Natural killer cell (primary cell): ENCODE data around the gene FSTL4. TPM values are rescaled to one million over a fixed set of nuclear protein-coding genes. Genes with fewer than 3 reads are reported as not detected.
A peak's percentile ranks its signal among the peaks of the same experiment; 100 is the strongest.

ENCODE experiments used
- ATAC-seq, 3 donors: fragments of 150-1000 bp in 2 of 3; fragments of 200-7000 bp in 1 of 3; cut with Tn5 transposase; 1 replicate in 1 of 3; 2 replicates in 2 of 3; pipeline ENCODE4 v1.10.0; 2021; ENCODE audit warnings: mild to moderate bottlenecking in 2 of 3, moderate library complexity in 2 of 3
- DNase-seq, 2 donors: peaks; one replicate each; pipeline versions ENCODE4 v3.0.0 to v3.0.0-alpha.2; 2013 to 2021; ENCODE audit warnings: mixed read lengths in 1 of 2
- H3K27ac ChIP-seq: one replicate; pipeline ENCODE4 v1.5.1; 2013; ENCODE audit warnings: mild to moderate bottlenecking, low read length
- H3K27me3 ChIP-seq: one replicate; pipeline ENCODE4 v1.6.1; 2013; ENCODE audit warnings: low read length; ENCODE audit not compliant: control insufficient read depth, insufficient read depth
- H3K36me3 ChIP-seq: one replicate; pipeline ENCODE4 v1.6.1; 2013; ENCODE audit warnings: low read length; ENCODE audit not compliant: control insufficient read depth, insufficient read depth
- H3K4me1 ChIP-seq: one replicate; pipeline ENCODE4 v1.6.1; 2013; ENCODE audit warnings: low read length; ENCODE audit not compliant: control insufficient read depth, insufficient read depth
- H3K4me3 ChIP-seq: one replicate; pipeline ENCODE4 v1.5.1; 2013; ENCODE audit warnings: low read length
- H3K9me3 ChIP-seq: one replicate; pipeline ENCODE4 v1.6.1; 2013; ENCODE audit warnings: low read length; ENCODE audit not compliant: control insufficient read depth, insufficient read depth
- H3K27ac Mint-ChIP-seq, 2 donors: one replicate each; pipeline ENCODE4 v1.8.0; 2022; ENCODE audit warnings: mild to moderate bottlenecking in 2 of 2, mixed read lengths in 2 of 2, moderate library complexity in 1 of 2
- H3K27me3 Mint-ChIP-seq, 2 donors: one replicate each; pipeline ENCODE4 v1.8.0; 2022; ENCODE audit warnings: low read depth in 2 of 2, mixed read lengths in 2 of 2
- H3K36me3 Mint-ChIP-seq: one replicate; pipeline ENCODE4 v1.8.0; 2022; ENCODE audit warnings: mixed read lengths
- H3K4me1 Mint-ChIP-seq, 2 donors: one replicate each; pipeline ENCODE4 v1.8.0; 2022; ENCODE audit warnings: mixed read lengths in 2 of 2
- H3K4me3 Mint-ChIP-seq: one replicate; pipeline ENCODE4 v1.8.0; 2022; ENCODE audit warnings: mild to moderate bottlenecking, moderate library complexity, mixed read lengths
- H3K9me3 Mint-ChIP-seq, 2 donors: one replicate each; pipeline ENCODE4 v1.8.0; 2022; ENCODE audit warnings: mixed read lengths in 2 of 2
- CTCF ChIP-seq: fragments of 200-600 bp; IDR thresholded peaks from one replicate; pipeline ENCODE4 v1.8.0; 2022; ENCODE audit warnings: antibody characterized with exemption
- WGBS: methylation state at CpG from one replicate; pipeline ENCODE4 v1.1.7; 2013; ENCODE audit warnings: missing lambda C conversion rate; ENCODE audit not compliant: insufficient coverage; 5-methylcytosine and 5-hydroxymethylcytosine counted together
- intact Hi-C: fragments of 100-400 bp; cut with micrococcal nuclease; formaldehyde crosslinking; loops from one replicate; pipeline ENCODE4 v1.14.2; 2022
- total RNA-seq, 4 donors: library from RNA; stranded (reverse); fragments of 120-200 nt in 1 of 4; gene quantifications; one replicate each; pipeline versions ENCODE4 v1.2.3 to v1.2.4, GENCODE V29; 2013 to 2022

FSTL4 gene
- total RNA-seq, 3 donors from 2014 or later (not counting 1 experiment from before 2014, with no cell fraction given): 0.11 to 0.75 (median 0.55) TPM

GRCh38 chr5:133400831-133401351 is 211.4 kb downstream of the FSTL4 start:
- Histone ChIP-seq H3K4me3 (no peak overlapping the region), H3K9me3 (no peaks in the 10 kb centered on the region), H3K4me1 (peaks cover 13% of the 10 kb centered on the region), H3K27ac (no peak overlapping the region), H3K27me3 (no peaks in the 10 kb centered on the region), H3K36me3 (no peaks in the 10 kb centered on the region)
- DNase-seq (no peak), ATAC-seq (no peak)
- peaks cover 22 to 23% of the 10 kb centered on the region in 2 donors for H3K4me1 Mint-ChIP-seq
- H3K27me3 Mint-ChIP-seq: no peaks in the 10 kb centered on the region
- no peak for TF ChIP-seq CTCF
- intact Hi-C loops: no loop called here
- H3K4me3 Mint-ChIP-seq: no peak overlapping the region
- WGBS: 95% methylated on average over 10 of the region's 10 CpGs
- H3K36me3 Mint-ChIP-seq: no peaks in the 10 kb centered on the region
- no peaks in the 10 kb centered on the region for H3K9me3 Mint-ChIP-seq
- no peak overlapping the region for H3K27ac Mint-ChIP-seq

GRCh38 chr5:133400120-133400519 is 212.2 kb downstream of the FSTL4 start:
- DNase-seq (no peak), ATAC-seq (no peak)
- no peaks in the 10 kb centered on the region for H3K27me3 ChIP-seq
- H3K27ac ChIP-seq: no peak overlapping the region
- Mint-ChIP-seq H3K4me3 (no peak overlapping the region), H3K9me3 (no peaks in the 10 kb centered on the region), H3K27me3 (no peaks in the 10 kb centered on the region), H3K27ac (no peak overlapping the region), H3K4me1 (peaks cover 22 to 23% of the 10 kb centered on the region in 2 donors), H3K36me3 (no peaks in the 10 kb centered on the region)
- peaks cover 13% of the 10 kb centered on the region for H3K4me1 ChIP-seq
- no peaks in the 10 kb centered on the region for H3K36me3 ChIP-seq
- H3K4me3 ChIP-seq: no peak overlapping the region
- H3K9me3 ChIP-seq: no peaks in the 10 kb centered on the region
- WGBS: 90% methylated on average over 3 of the region's 3 CpGs
- no peak for TF ChIP-seq CTCF
- intact Hi-C loops: no loop called here

- no peak overlapping the region for H3K4me3 ChIP-seq
- H3K36me3 ChIP-seq: no peaks in the 10 kb centered on the region
- peaks cover 13% of the 10 kb centered on the region for H3K4me1 ChIP-seq
- no peaks in the 10 kb centered on the region for H3K27me3 Mint-ChIP-seq
- no peaks in the 10 kb centered on the region for H3K9me3 Mint-ChIP-seq
- H3K4me3 Mint-ChIP-seq: no peak overlapping the region
- intact Hi-C loops: no loop called here
- ATAC-seq (no peak), DNase-seq (no peak)
- peaks cover 22 to 23% of the 10 kb centered on the region in 2 donors for H3K4me1 Mint-ChIP-seq
- no peak for TF ChIP-seq CTCF
- WGBS: 82% methylated on average over 9 of the region's 10 CpGs
- no peaks in the 10 kb centered on the region for H3K27me3 ChIP-seq
- no peak overlapping the region for H3K27ac Mint-ChIP-seq
- no peaks in the 10 kb centered on the region for H3K36me3 Mint-ChIP-seq
- H3K9me3 ChIP-seq: no peaks in the 10 kb centered on the region
- H3K27ac ChIP-seq: no peak overlapping the region
These were observed 213.0 kb downstream of the FSTL4 start for GRCh38 chr5:133399247-133399891.

GRCh38 chr5:133398646-133399101 is 213.7 kb downstream of the FSTL4 start:
- no peaks in the 10 kb centered on the region for H3K36me3 ChIP-seq
- TF ChIP-seq CTCF: no peak
- Mint-ChIP-seq H3K27ac (no peak overlapping the region), H3K36me3 (no peaks in the 10 kb centered on the region), H3K4me3 (no peak overlapping the region), H3K4me1 (peaks cover 22 to 23% of the 10 kb centered on the region in 2 donors), H3K9me3 (no peaks in the 10 kb centered on the region), H3K27me3 (no peaks in the 10 kb centered on the region)
- no peaks in the 10 kb centered on the region for H3K27me3 ChIP-seq
- no peaks in the 10 kb centered on the region for H3K9me3 ChIP-seq
- peaks cover 13% of the 10 kb centered on the region for H3K4me1 ChIP-seq
- DNase-seq (no peak), ATAC-seq (peak in 2 of 3 donors; percentile 62 to 67)
- 21% methylated on average over 5 of the region's 6 CpGs for WGBS
- no peak overlapping the region for H3K4me3 ChIP-seq
- H3K27ac ChIP-seq: no peak overlapping the region
- intact Hi-C loops: no loop called here
